ENCODE measurements around the gene LAMC3.
"Not testable (repeated sequence)": the region's sequence is repeated elsewhere in the genome, so short reads cannot be mapped to it uniquely, and the experiment has no call there.

The LAMC3 gene

GRCh38 chr9:130995086-130996011, 13.6 kb upstream of the LAMC3 start:
- peak; percentile 42 for DNase-seq (ENCODE audit: low read depth)
- Histone ChIP-seq H3K4me3 (ENCODE audit: low read length) (no peak overlapping the region), H3K9me3 (ENCODE audit: control insufficient read depth, low read length) (no peaks in the 10 kb centered on the region), H3K9ac (ENCODE audit: low read length) (no peak overlapping the region), H3K36me3 (ENCODE audit: control insufficient read depth, insufficient read depth, low read length, severe bottlenecking) (no peaks in the 10 kb centered on the region), H3K27me3 (replicated peaks; ENCODE audit: control insufficient read depth, insufficient read depth, low read length) (peaks cover 17% of the 10 kb centered on the region), H3K4me1 (ENCODE audit: control insufficient read depth, insufficient read depth, low read length) (peaks cover 18% of the 10 kb centered on the region)

- H3K9ac ChIP-seq (ENCODE audit: low read length) = no peak overlapping the region
- peaks cover 18% of the 10 kb centered on the region for H3K4me1 ChIP-seq (ENCODE audit: control insufficient read depth, insufficient read depth, low read length)
- H3K36me3 ChIP-seq (ENCODE audit: control insufficient read depth, insufficient read depth, low read length, severe bottlenecking) = no peaks in the 10 kb centered on the region
- no peaks in the 10 kb centered on the region for H3K9me3 ChIP-seq (ENCODE audit: control insufficient read depth, low read length)
- DNase-seq (ENCODE audit: low read depth) = no peak
- H3K27me3 ChIP-seq (replicated peaks; ENCODE audit: control insufficient read depth, insufficient read depth, low read length) = peaks cover 13% of the 10 kb centered on the region
- H3K4me3 ChIP-seq (ENCODE audit: low read length) = no peak overlapping the region
Observed at GRCh38 chr9:130996205-130996604, 12.8 kb upstream of the LAMC3 start.

- peaks cover 18% of the 10 kb centered on the region for H3K4me1 ChIP-seq (ENCODE audit: control insufficient read depth, insufficient read depth, low read length)
- no peak overlapping the region for H3K4me3 ChIP-seq (ENCODE audit: low read length)
- no peak for DNase-seq (ENCODE audit: low read depth)
- no peaks in the 10 kb centered on the region for H3K36me3 ChIP-seq (ENCODE audit: control insufficient read depth, insufficient read depth, low read length, severe bottlenecking)
- peaks cover 13% of the 10 kb centered on the region for H3K27me3 ChIP-seq (replicated peaks; ENCODE audit: control insufficient read depth, insufficient read depth, low read length)
- H3K9ac ChIP-seq (ENCODE audit: low read length) = no peak overlapping the region
- no peaks in the 10 kb centered on the region for H3K9me3 ChIP-seq (ENCODE audit: control insufficient read depth, low read length)
Observed at GRCh38 chr9:130996676-130997394, 12.1 kb upstream of the LAMC3 start.

GRCh38 chr9:130997395-130997684, 11.6 kb upstream of the LAMC3 start:
- Histone ChIP-seq H3K4me3 (ENCODE audit: low read length) (no peak overlapping the region), H3K27me3 (replicated peaks; ENCODE audit: control insufficient read depth, insufficient read depth, low read length) (peaks cover 13% of the 10 kb centered on the region), H3K36me3 (ENCODE audit: control insufficient read depth, insufficient read depth, low read length, severe bottlenecking) (no peaks in the 10 kb centered on the region), H3K4me1 (ENCODE audit: control insufficient read depth, insufficient read depth, low read length) (peaks cover 18% of the 10 kb centered on the region), H3K9ac (ENCODE audit: low read length) (no peak overlapping the region), H3K9me3 (ENCODE audit: control insufficient read depth, low read length) (no peaks in the 10 kb centered on the region)
- DNase-seq (ENCODE audit: low read depth) = no peak

- Histone ChIP-seq H3K27me3 (replicated peaks; ENCODE audit: control insufficient read depth, insufficient read depth, low read length) (peaks cover 13% of the 10 kb centered on the region), H3K9ac (ENCODE audit: low read length) (no peak overlapping the region), H3K4me3 (ENCODE audit: low read length) (no peak overlapping the region), H3K9me3 (ENCODE audit: control insufficient read depth, low read length) (no peaks in the 10 kb centered on the region), H3K36me3 (ENCODE audit: control insufficient read depth, insufficient read depth, low read length, severe bottlenecking) (no peaks in the 10 kb centered on the region), H3K4me1 (ENCODE audit: control insufficient read depth, insufficient read depth, low read length) (peaks cover 18% of the 10 kb centered on the region)
- DNase-seq (ENCODE audit: low read depth) = peak; percentile 80
Observed at GRCh38 chr9:130997925-130998596, 10.9 kb upstream of the LAMC3 start.

- H3K4me1 ChIP-seq (ENCODE audit: control insufficient read depth, insufficient read depth, low read length) = peaks cover 18% of the 10 kb centered on the region
- H3K27me3 ChIP-seq (replicated peaks; ENCODE audit: control insufficient read depth, insufficient read depth, low read length) = peaks cover 13% of the 10 kb centered on the region
- DNase-seq (ENCODE audit: low read depth) = no peak
- peak overlapping the region; percentile 2 for H3K9ac ChIP-seq (ENCODE audit: low read length)
- no peaks in the 10 kb centered on the region for H3K36me3 ChIP-seq (ENCODE audit: control insufficient read depth, insufficient read depth, low read length, severe bottlenecking)
- peak overlapping the region; percentile 5 for H3K4me3 ChIP-seq (ENCODE audit: low read length)
- H3K9me3 ChIP-seq (ENCODE audit: control insufficient read depth, low read length) = no peaks in the 10 kb centered on the region
Observed at GRCh38 chr9:130998597-130999244, 10.3 kb upstream of the LAMC3 start.

GRCh38 chr9:130999245-130999623, 9.7 kb upstream of the LAMC3 start:
- Histone ChIP-seq H3K4me3 (ENCODE audit: low read length) (peak overlapping the region; percentile 5), H3K36me3 (ENCODE audit: control insufficient read depth, insufficient read depth, low read length, severe bottlenecking) (no peaks in the 10 kb centered on the region), H3K9me3 (ENCODE audit: control insufficient read depth, low read length) (no peaks in the 10 kb centered on the region), H3K9ac (ENCODE audit: low read length) (peak overlapping the region; percentile 2), H3K4me1 (ENCODE audit: control insufficient read depth, insufficient read depth, low read length) (peaks cover 18% of the 10 kb centered on the region), H3K27me3 (replicated peaks; ENCODE audit: control insufficient read depth, insufficient read depth, low read length) (peaks cover 12% of the 10 kb centered on the region)
- DNase-seq (ENCODE audit: low read depth) = no peak

GRCh38 chr9:131000526-131000925, 8.4 kb upstream of the LAMC3 start:
- H3K4me1 ChIP-seq (ENCODE audit: control insufficient read depth, insufficient read depth, low read length); H3K36me3 ChIP-seq (ENCODE audit: control insufficient read depth, insufficient read depth, low read length, severe bottlenecking); H3K4me3 ChIP-seq (ENCODE audit: low read length); H3K9me3 ChIP-seq (ENCODE audit: control insufficient read depth, low read length); DNase-seq (ENCODE audit: low read depth); H3K27me3 ChIP-seq (replicated peaks; ENCODE audit: control insufficient read depth, insufficient read depth, low read length); H3K9ac ChIP-seq (ENCODE audit: low read length): not testable (repeated sequence)

- peaks cover 9% of the 10 kb centered on the region for H3K27me3 ChIP-seq (replicated peaks; ENCODE audit: control insufficient read depth, insufficient read depth, low read length)
- H3K9me3 ChIP-seq (ENCODE audit: control insufficient read depth, low read length) = peaks cover 4% of the 10 kb centered on the region
- no peaks in the 10 kb centered on the region for H3K36me3 ChIP-seq (ENCODE audit: control insufficient read depth, insufficient read depth, low read length, severe bottlenecking)
- DNase-seq (ENCODE audit: low read depth) = no peak
- peaks cover 8% of the 10 kb centered on the region for H3K4me1 ChIP-seq (ENCODE audit: control insufficient read depth, insufficient read depth, low read length)
- H3K9ac ChIP-seq (ENCODE audit: low read length) = no peak overlapping the region
- no peak overlapping the region for H3K4me3 ChIP-seq (ENCODE audit: low read length)
Observed at GRCh38 chr9:131001021-131001420, 8.0 kb upstream of the LAMC3 start.

GRCh38 chr9:131001990-131002389, 7.0 kb upstream of the LAMC3 start:
- Histone ChIP-seq H3K27me3 (replicated peaks; ENCODE audit: control insufficient read depth, insufficient read depth, low read length) (peaks cover 6% of the 10 kb centered on the region), H3K4me1 (ENCODE audit: control insufficient read depth, insufficient read depth, low read length) (peaks cover 8% of the 10 kb centered on the region), H3K36me3 (ENCODE audit: control insufficient read depth, insufficient read depth, low read length, severe bottlenecking) (no peaks in the 10 kb centered on the region), H3K9me3 (ENCODE audit: control insufficient read depth, low read length) (peaks cover 4% of the 10 kb centered on the region), H3K4me3 (ENCODE audit: low read length) (no peak overlapping the region), H3K9ac (ENCODE audit: low read length) (no peak overlapping the region)
- no peak for DNase-seq (ENCODE audit: low read depth)

- Histone ChIP-seq H3K4me1 (ENCODE audit: control insufficient read depth, insufficient read depth, low read length) (no peaks in the 10 kb centered on the region), H3K36me3 (ENCODE audit: control insufficient read depth, insufficient read depth, low read length, severe bottlenecking) (no peaks in the 10 kb centered on the region), H3K9ac (ENCODE audit: low read length) (no peak overlapping the region), H3K27me3 (replicated peaks; ENCODE audit: control insufficient read depth, insufficient read depth, low read length) (peaks cover 6% of the 10 kb centered on the region), H3K4me3 (ENCODE audit: low read length) (no peak overlapping the region), H3K9me3 (ENCODE audit: control insufficient read depth, low read length) (peaks cover 4% of the 10 kb centered on the region)
- DNase-seq (ENCODE audit: low read depth) = no peak
Observed at GRCh38 chr9:131006601-131007000, 2.4 kb upstream of the LAMC3 start.
